Naive B cell (primary cell): Measurements from ENCODE around the gene CHN2. TPM values are rescaled to one million over a fixed set of nuclear protein-coding genes. Genes with fewer than 3 reads are reported as not detected.
"Not testable (repeated sequence)": the region's sequence is repeated elsewhere in the genome, so short reads cannot be mapped to it uniquely, and the experiment has no call there.

Source experiments
- ATAC-seq, 2 donors: fragments of 150-1000 bp; cut with Tn5 transposase; 2 replicates each; pipeline ENCODE4 v1.10.0; 2021; ENCODE audit warnings: low read depth in 2 of 2, mild to moderate bottlenecking in 2 of 2, moderate library complexity in 2 of 2
- DNase-seq: peaks from one replicate; pipeline ENCODE4 v3.0.0; 2022
- H3K27ac Mint-ChIP-seq, 6 donors: one replicate each; pipeline ENCODE4 v1.8.0; 2020 to 2022; ENCODE audit warnings: mild to moderate bottlenecking in 6 of 6, mixed read lengths in 6 of 6, moderate library complexity in 5 of 6, inconsistent platforms in 2 of 6
- H3K27me3 Mint-ChIP-seq, 3 donors: one replicate each; pipeline ENCODE4 v1.8.0; 2021 to 2022; ENCODE audit warnings: mixed read lengths in 3 of 3, mild to moderate bottlenecking in 1 of 3
- H3K36me3 Mint-ChIP-seq, 2 donors: one replicate each; pipeline ENCODE4 v1.8.0; 2020 to 2022; ENCODE audit warnings: mixed read lengths in 2 of 2, inconsistent platforms in 1 of 2, mild to moderate bottlenecking in 1 of 2
- H3K4me1 Mint-ChIP-seq, 3 donors: one replicate each; pipeline ENCODE4 v1.8.0; 2020 to 2022; ENCODE audit warnings: mixed read lengths in 3 of 3, inconsistent platforms in 1 of 3, mild to moderate bottlenecking in 1 of 3, moderate library complexity in 1 of 3
- H3K4me3 Mint-ChIP-seq, 8 donors: one replicate each; pipeline ENCODE4 v1.8.0; 2020 to 2022; ENCODE audit warnings: mild to moderate bottlenecking in 8 of 8, mixed read lengths in 8 of 8, moderate library complexity in 8 of 8, inconsistent platforms in 2 of 8
- H3K9me3 Mint-ChIP-seq, 7 donors: one replicate each; pipeline ENCODE4 v1.8.0; 2020 to 2022; ENCODE audit warnings: mixed read lengths in 7 of 7, mild to moderate bottlenecking in 5 of 7, inconsistent platforms in 2 of 7, moderate library complexity in 1 of 7
- polyA plus RNA-seq, 6 donors: library from polyadenylated mRNA; unstranded; fragments of 300-500 nt; fragmentation: Illumina TruSeq; gene quantifications; one replicate each; pipeline ENCODE4 v1.2.3, GENCODE V29; 2021; ENCODE audit warnings: low read depth in 6 of 6

The CHN2 gene
- polyA plus RNA-seq, 6 donors from 2014 or later, result 0.27 TPM; not detected in 5

DNA sequence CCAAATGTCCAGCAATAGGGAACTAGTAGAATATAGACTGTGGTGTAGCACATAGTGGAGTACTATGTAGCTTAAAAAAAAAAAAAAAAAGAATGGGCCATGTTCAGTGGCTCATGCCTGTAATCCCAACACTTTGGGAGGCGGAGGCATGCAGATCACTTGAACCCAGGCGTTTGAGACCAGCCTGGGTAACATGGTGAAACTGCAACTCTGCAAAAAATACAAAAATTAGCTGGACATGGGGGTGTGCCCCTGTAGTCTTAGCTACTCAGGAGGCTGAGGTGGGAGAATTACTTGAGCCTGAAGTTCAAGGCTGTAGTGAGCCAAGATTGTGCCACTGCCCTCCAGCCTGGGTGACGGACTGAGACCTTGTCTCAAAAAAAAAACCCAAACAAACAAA is 64.4 kb downstream of the CHN2 start:
- Mint-ChIP-seq H3K27me3 (peaks cover 0 to 14% (median 3%) of the 10 kb centered on the region in 3 donors), H3K27ac (no peak overlapping the region), H3K4me3 (no peak overlapping the region), H3K9me3 (peaks cover 0 to 8% (median 1%) of the 10 kb centered on the region in 7 donors), H3K4me1 (no peaks in the 10 kb centered on the region), H3K36me3 (no peaks in the 10 kb centered on the region)
- ATAC-seq, result no peak
- DNase-seq, result no peak

DNA sequence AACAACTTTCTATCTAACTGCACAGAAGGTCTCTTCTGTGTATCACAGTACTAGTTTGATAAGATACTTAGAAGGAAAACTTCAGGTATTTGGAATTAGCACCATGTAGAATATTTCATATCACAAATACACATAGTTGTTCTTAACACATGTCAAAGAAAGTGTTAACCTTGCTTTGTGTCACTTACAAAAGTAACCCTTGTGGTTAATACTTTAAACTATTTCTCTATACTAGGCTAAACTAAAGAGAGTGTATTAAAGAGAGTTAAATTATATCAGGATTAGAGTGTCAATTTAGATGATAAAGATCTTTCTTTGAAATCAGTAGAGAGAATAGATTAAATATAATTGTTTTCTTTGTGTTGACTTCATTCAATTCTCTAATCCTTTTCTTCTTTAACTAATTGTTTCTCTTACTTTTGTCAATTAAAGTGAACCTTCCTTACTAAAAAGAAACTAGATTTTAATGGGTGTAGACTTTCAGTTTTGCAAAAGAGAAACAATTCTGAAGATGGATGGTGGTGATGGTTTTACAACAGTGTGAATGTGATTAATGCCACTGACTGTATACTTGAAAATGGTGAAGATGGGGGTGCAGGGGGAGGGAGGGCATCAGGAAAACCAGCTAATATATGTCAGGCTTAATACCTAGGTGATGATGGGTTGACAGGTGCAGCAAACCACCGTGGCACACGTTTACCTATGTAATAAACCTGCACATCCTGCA is 67.8 kb downstream of the CHN2 start:
- DNase-seq, result no peak
- H3K9me3 Mint-ChIP-seq, result peaks cover 0 to 13% (median 5%) of the 10 kb centered on the region in 7 donors
- peaks cover 0 to 10% (median 3%) of the 10 kb centered on the region in 3 donors for H3K27me3 Mint-ChIP-seq
- ATAC-seq, result no peak
- H3K36me3 Mint-ChIP-seq, result no peaks in the 10 kb centered on the region
- no peak overlapping the region for H3K27ac Mint-ChIP-seq
- H3K4me3 Mint-ChIP-seq, result no peak overlapping the region
- H3K4me1 Mint-ChIP-seq, result no peaks in the 10 kb centered on the region

DNA sequence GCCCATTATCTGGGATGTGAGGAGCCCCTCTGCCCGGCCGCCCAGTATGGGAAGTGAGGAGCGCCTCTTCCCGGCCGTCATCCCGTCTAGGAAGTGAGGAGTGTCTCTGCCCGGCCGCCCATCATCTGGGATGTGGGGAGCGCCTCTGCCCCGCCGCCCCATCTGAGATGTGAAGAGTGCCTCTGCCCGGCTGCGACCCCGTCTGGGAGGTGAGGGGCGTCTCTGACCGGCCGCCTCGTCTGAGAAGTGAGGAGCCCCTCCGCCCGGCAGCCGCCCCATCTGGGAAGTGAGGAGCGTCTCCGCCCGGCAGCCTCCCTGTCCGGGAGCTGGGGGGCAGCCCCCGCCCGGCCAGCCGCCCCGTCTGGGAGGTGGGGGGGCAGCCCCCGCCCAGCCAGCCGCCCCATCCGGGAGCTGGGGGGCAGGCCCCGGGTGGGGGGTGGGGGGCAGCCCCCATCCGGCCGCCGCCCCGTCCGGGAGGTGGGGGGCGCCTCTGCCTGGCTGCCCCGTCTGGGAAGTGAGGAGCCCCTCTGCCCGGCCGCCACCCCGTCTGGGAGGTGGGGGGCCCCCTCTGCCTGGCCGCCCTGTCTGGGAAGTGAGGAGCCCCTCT is 69.1 kb downstream of the CHN2 start:
- not testable (repeated sequence) for H3K4me1 Mint-ChIP-seq, ATAC-seq, DNase-seq, H3K27ac Mint-ChIP-seq, H3K4me3 Mint-ChIP-seq, H3K27me3 Mint-ChIP-seq, H3K36me3 Mint-ChIP-seq
- peaks cover 0 to 13% (median 5%) of the 10 kb centered on the region in 7 donors for H3K9me3 Mint-ChIP-seq

GRCh38 chr7:29265208-29265923 is 70.8 kb downstream of the CHN2 start:
- peak overlapping the region in 1 of 8 donors; percentile 9 for H3K4me3 Mint-ChIP-seq
- no peaks in the 10 kb centered on the region for H3K36me3 Mint-ChIP-seq
- peaks cover 0 to 5% (median 0%) of the 10 kb centered on the region in 3 donors for H3K27me3 Mint-ChIP-seq
- H3K9me3 Mint-ChIP-seq, result peaks cover 0 to 13% (median 5%) of the 10 kb centered on the region in 7 donors
- no peaks in the 10 kb centered on the region for H3K4me1 Mint-ChIP-seq
- DNase-seq (no peak), ATAC-seq (no peak)
- no peak overlapping the region for H3K27ac Mint-ChIP-seq

DNA sequence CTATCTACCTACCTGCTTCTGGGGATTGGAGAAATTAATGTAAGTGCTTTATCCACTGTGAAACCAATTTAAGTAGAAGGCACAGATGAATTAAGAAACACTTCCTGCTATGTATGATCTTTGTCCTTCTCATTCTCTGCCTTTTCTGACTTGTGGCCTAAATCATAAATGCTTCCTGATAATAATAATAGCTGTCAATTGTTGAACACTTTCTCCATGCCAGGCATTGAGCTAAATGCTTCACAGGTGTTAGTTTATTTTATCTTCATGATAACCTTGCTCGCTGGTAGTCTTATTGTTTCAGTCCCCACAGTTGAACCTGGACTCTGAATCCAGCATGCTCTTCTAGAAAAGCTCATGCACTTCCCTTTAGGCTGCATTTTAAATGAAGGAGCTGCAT is 75.4 kb downstream of the CHN2 start:
- peaks cover 0 to 5% (median 0%) of the 10 kb centered on the region in 3 donors for H3K27me3 Mint-ChIP-seq
- H3K9me3 Mint-ChIP-seq, result peaks cover 0 to 5% (median 0%) of the 10 kb centered on the region in 7 donors
- no peaks in the 10 kb centered on the region for H3K36me3 Mint-ChIP-seq
- no peak for ATAC-seq
- H3K4me1 Mint-ChIP-seq, result peaks cover 0 to 2% (median 0%) of the 10 kb centered on the region in 3 donors
- H3K4me3 Mint-ChIP-seq, result no peak overlapping the region
- DNase-seq, result no peak
- no peak overlapping the region for H3K27ac Mint-ChIP-seq

- H3K4me1 Mint-ChIP-seq, result peaks cover 0 to 2% (median 0%) of the 10 kb centered on the region in 3 donors
- no peak for ATAC-seq
- H3K9me3 Mint-ChIP-seq, result no peaks in the 10 kb centered on the region
- H3K27ac Mint-ChIP-seq, result no peak overlapping the region
- H3K27me3 Mint-ChIP-seq, result peaks cover 0 to 5% (median 0%) of the 10 kb centered on the region in 3 donors
- no peak for DNase-seq
- no peaks in the 10 kb centered on the region for H3K36me3 Mint-ChIP-seq
- no peak overlapping the region for H3K4me3 Mint-ChIP-seq
These were observed 76.2 kb downstream of the CHN2 start for GRCh38 chr7:29270594-29271318.

GRCh38 chr7:29271319-29271658 is 76.7 kb downstream of the CHN2 start:
- no peak for DNase-seq
- H3K4me1 Mint-ChIP-seq, result peaks cover 0 to 2% (median 0%) of the 10 kb centered on the region in 3 donors
- H3K27ac Mint-ChIP-seq, result no peak overlapping the region
- peaks cover 0 to 5% (median 0%) of the 10 kb centered on the region in 3 donors for H3K27me3 Mint-ChIP-seq
- ATAC-seq, result no peak
- H3K4me3 Mint-ChIP-seq, result no peak overlapping the region
- H3K9me3 Mint-ChIP-seq, result no peaks in the 10 kb centered on the region
- no peaks in the 10 kb centered on the region for H3K36me3 Mint-ChIP-seq

DNA sequence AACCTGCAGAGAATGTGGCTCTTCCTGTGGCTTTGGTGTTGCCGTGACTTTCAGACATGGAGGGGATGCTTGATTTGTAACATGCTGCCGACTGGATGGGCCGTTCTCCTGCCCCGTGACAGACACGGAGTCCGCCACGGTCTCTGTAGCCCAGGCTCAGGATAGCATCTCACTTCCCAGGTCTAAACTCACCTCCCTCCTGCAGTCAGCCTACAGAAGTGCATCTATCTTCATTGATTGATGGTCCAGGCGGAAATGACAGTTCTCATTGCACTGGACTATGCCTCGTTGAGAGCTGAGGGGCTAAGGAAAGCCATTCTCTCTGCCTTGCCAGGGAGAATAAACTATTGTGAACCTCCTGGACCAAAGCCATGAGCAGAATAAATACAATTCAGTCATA is 77.5 kb downstream of the CHN2 start:
- ATAC-seq (no peak), DNase-seq (no peak)
- peaks cover 0 to 2% (median 0%) of the 10 kb centered on the region in 3 donors for H3K4me1 Mint-ChIP-seq
- H3K27me3 Mint-ChIP-seq, result peaks cover 0 to 5% (median 0%) of the 10 kb centered on the region in 3 donors
- H3K9me3 Mint-ChIP-seq, result no peaks in the 10 kb centered on the region
- H3K4me3 Mint-ChIP-seq, result no peak overlapping the region
- H3K36me3 Mint-ChIP-seq, result no peaks in the 10 kb centered on the region
- H3K27ac Mint-ChIP-seq, result no peak overlapping the region

DNA sequence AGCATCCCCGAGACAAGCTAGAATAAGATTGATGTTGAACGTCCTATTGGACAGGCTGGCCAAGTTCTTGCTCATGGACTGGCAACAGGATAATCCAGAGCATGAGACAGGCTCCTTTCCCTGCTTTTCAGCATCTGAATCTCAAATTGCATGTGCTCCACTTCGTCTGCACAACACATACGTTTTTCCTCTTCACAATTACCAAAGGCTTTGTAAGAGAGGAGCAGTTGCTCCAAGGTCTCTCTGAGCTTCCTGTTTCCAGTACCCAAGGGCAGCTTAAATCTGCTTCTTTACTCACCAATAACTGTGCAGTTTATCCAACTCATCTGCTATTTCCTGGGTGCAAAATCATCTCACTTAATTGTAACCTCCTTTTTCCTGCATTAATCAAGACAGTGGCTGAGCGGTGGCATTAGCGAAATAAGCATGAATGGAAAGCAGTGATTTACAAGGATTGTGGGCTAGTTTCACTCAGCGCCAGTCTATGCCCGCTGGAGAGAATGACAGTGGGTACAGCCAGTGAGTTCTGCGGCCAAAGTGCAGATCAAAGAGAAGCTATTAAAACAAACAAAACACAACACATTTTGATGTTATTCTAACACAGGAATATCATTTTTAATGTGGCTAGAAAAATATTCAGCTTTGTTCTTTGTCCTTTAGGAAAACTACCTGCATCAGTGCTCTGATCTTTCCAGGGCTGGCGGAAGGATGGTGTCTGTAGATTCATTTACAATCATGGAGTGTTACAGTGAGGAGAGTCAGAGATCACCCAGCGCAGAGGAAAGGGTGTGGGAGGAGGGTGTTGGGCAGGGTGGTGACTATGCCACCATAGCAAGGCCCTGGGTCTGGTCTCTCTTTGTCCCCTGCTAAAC is 79.8 kb downstream of the CHN2 start:
- peaks cover 0 to 1% (median 0%) of the 10 kb centered on the region in 7 donors for H3K9me3 Mint-ChIP-seq
- H3K27me3 Mint-ChIP-seq, result peaks cover under 1 to 3% (median 2%) of the 10 kb centered on the region in 3 donors
- H3K4me1 Mint-ChIP-seq, result peaks cover 0 to 2% (median 0%) of the 10 kb centered on the region in 3 donors
- H3K36me3 Mint-ChIP-seq, result no peaks in the 10 kb centered on the region
- H3K4me3 Mint-ChIP-seq, result no peak overlapping the region
- ATAC-seq (no peak), DNase-seq (no peak)
- no peak overlapping the region for H3K27ac Mint-ChIP-seq

GRCh38 chr7:29275018-29275318 is 80.4 kb downstream of the CHN2 start:
- no peaks in the 10 kb centered on the region for H3K36me3 Mint-ChIP-seq
- H3K27ac Mint-ChIP-seq, result no peak overlapping the region
- H3K27me3 Mint-ChIP-seq, result peaks cover 0 to 8% (median 7%) of the 10 kb centered on the region in 3 donors
- DNase-seq (no peak), ATAC-seq (no peak)
- H3K4me1 Mint-ChIP-seq, result peaks cover 0 to 2% (median 0%) of the 10 kb centered on the region in 3 donors
- peaks cover 0 to 3% (median 0%) of the 10 kb centered on the region in 7 donors for H3K9me3 Mint-ChIP-seq
- no peak overlapping the region for H3K4me3 Mint-ChIP-seq

DNA sequence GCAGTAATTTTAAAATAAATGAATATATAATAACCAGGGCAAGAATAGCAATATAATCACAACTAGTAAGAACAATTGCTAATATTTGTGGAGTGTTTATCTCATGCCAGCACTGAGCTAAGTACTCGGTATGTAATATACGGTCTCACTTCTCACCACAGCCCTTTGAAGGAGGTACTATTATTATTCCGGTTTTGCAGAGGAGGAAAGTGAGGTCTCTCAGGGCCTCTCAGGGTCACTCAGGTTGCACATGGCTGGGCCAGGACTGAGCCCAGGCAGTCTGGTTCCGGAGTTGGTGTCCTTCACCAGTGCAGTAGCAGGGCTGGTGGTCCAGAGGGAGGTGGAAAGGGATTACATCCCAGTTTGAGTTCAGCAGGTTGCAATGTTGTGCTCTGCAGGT is 80.9 kb downstream of the CHN2 start:
- Mint-ChIP-seq H3K9me3 (peaks cover 0 to 3% (median 0%) of the 10 kb centered on the region in 7 donors), H3K4me3 (no peak overlapping the region), H3K4me1 (peaks cover 0 to 2% (median 0%) of the 10 kb centered on the region in 3 donors), H3K36me3 (no peaks in the 10 kb centered on the region), H3K27ac (no peak overlapping the region), H3K27me3 (peaks cover 0 to 8% (median 7%) of the 10 kb centered on the region in 3 donors)
- DNase-seq (no peak), ATAC-seq (no peak)

DNA sequence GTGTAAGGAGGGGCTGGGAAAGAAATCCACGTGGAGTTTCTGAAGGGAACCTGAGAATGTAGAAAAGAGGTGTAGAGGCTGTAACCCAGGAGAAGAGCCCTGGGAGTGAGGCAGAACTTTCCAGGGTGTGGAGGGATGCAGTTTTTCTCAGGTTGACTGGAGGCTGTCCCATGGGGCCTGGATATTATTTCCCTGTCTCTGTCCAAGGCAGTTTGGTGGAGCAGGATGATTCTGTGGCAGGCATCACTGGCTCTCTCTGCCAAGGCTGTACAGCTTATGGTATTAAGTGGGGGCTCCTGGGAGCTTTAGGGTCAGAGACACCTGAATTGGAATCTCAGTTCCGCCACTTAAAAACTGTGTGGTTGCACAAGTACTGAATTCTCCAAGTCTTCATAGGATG is 81.6 kb downstream of the CHN2 start:
- peaks cover 0 to 2% (median 0%) of the 10 kb centered on the region in 3 donors for H3K4me1 Mint-ChIP-seq
- H3K27ac Mint-ChIP-seq, result no peak overlapping the region
- DNase-seq (no peak), ATAC-seq (no peak)
- no peaks in the 10 kb centered on the region for H3K36me3 Mint-ChIP-seq
- H3K27me3 Mint-ChIP-seq, result peaks cover 0 to 8% (median 7%) of the 10 kb centered on the region in 3 donors
- peaks cover 0 to 3% (median 0%) of the 10 kb centered on the region in 7 donors for H3K9me3 Mint-ChIP-seq
- no peak overlapping the region for H3K4me3 Mint-ChIP-seq
